ENCODE data around the gene RNPC3. TPM values are rescaled to one million over a fixed set of nuclear protein-coding genes. Genes with fewer than 3 reads are reported as not detected.

Gene RNPC3
- total and polyA plus RNA-seq, 2 of the 8 experiments (the other 6 are each of a cell fraction or from before 2014, with no cell fraction given), result 10.9 to 12.8 TPM

DNA sequence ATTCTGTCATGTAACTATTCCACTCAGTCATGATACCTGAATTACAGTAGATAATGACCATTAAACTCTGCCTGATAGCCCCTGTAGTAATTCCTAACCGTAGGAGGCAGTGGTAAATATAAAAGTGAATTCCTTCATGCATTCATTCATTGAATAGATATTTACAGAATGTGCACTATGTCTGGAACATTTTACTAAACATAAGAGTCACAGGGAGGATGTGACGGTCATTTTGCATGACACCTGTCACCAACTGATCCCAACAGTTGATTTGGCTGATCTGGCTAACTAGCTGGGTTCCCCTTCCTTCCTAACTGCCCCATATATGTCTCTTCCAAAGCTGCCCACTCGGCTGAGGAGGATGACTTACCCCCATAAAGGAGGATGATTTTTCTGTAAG is 2.2 kb upstream of the RNPC3 start:
- Histone ChIP-seq H2AFZ (ENCODE audit: low read length) (no peak overlapping the region), H3K27ac (ENCODE audit: low read depth, low read length) (no peak overlapping the region), H3K23me2 (ENCODE audit: low read depth, low read length) (peaks cover 3% of the 10 kb centered on the region; the same call in 1 of the 2 replicates), H3K36me3 (ENCODE audit: control insufficient read depth in 2 of 4, insufficient read depth in 4 of 4, low read length in 3 of 4) (no peaks in the 10 kb centered on the region; a peak in 1 of 8 replicates), H3K14ac (ENCODE audit: insufficient read length) (no peak overlapping the region), H2BK5ac (ENCODE audit: low read depth, low read length) (no peak overlapping the region), H4K8ac (ENCODE audit: extremely low read depth, insufficient read depth, low read length) (no peak overlapping the region), H2BK20ac (ENCODE audit: low read length) (no peak overlapping the region), H3K18ac (ENCODE audit: extremely low read depth, low read length) (no peak overlapping the region), H4K5ac (ENCODE audit: insufficient read length, low read depth, low read length) (no peak overlapping the region), H3K79me1 (ENCODE audit: low read depth, low read length) (no peaks in the 10 kb centered on the region), H3K4me3 (ENCODE audit: extremely low read depth in 1 of 4, insufficient read depth in 2 of 4, low read depth in 3 of 4, low read length in 4 of 4) (no peak overlapping the region), H2BK15ac (ENCODE audit: low read length) (no peak overlapping the region), H2BK120ac (replicated peaks; ENCODE audit: low read depth, low read length) (no peak overlapping the region), H3K4ac (replicated peaks; ENCODE audit: insufficient read length, low read depth, low read length) (no peak overlapping the region), H3K4me1 (replicated peaks in 1 of 4; ENCODE audit: control insufficient read depth in 3 of 4, insufficient read depth in 4 of 4, low read length in 3 of 4) (peaks cover 0 to 2% (median 0%) of the 10 kb centered on the region in 4 experiments; a peak in 1 of 7 replicates), H3K79me2 (ENCODE audit: control insufficient read depth in 1 of 2, insufficient read depth in 2 of 2, low read length in 2 of 2) (peaks cover 0 to 22% of the 10 kb centered on the region in 2 experiments; a peak in 2 of 4 replicates), H4K20me1 (replicated peaks in 1 of 2; ENCODE audit: control insufficient read depth in 1 of 2, insufficient read depth in 2 of 2, low read length in 2 of 2) (peaks cover 0 to 2% of the 10 kb centered on the region in 2 experiments), H3K23ac (ENCODE audit: insufficient read length) (no peak overlapping the region), H3K9ac (replicated peaks in 1 of 4; ENCODE audit: extremely low read depth in 1 of 4, low read depth in 3 of 4, low read length in 3 of 4) (no peak overlapping the region), H2BK12ac (ENCODE audit: low read depth, low read length) (no peak overlapping the region), H4K91ac (replicated peaks; ENCODE audit: insufficient read length, low read length) (no peak overlapping the region), H2AK5ac (ENCODE audit: low read depth, low read length) (no peak overlapping the region), H3K4me2 (ENCODE audit: insufficient read depth in 1 of 2, low read depth in 2 of 2, low read length in 2 of 2) (no peak overlapping the region), H3K9me3 (ENCODE audit: insufficient read depth in 2 of 2, low read depth in 1 of 2, low read length in 1 of 2) (no peaks in the 10 kb centered on the region; a peak in 1 of 4 replicates), H3K56ac (replicated peaks; ENCODE audit: insufficient read length, low read depth, low read length) (no peak overlapping the region), H3K27me3 (replicated peaks in 1 of 4; ENCODE audit: control insufficient read depth in 3 of 4, extremely low read depth in 1 of 4, insufficient read depth in 3 of 4, low read length in 3 of 4) (no peaks in the 10 kb centered on the region)
- 89% methylated on average over 3 of the region's 3 CpGs; no CpG with 5 or more reads in 1 of the 2 experiments for WGBS, 2 experiments (ENCODE audit: extremely low coverage in 1 of 2, insufficient coverage in 1 of 2, insufficient read length in 1 of 2, insufficient replicate concordance in 2 of 2, low coverage in 1 of 2, low lambda C conversion rate in 2 of 2, missing lambda C conversion rate in 1 of 2)
- DNase-seq (ENCODE audit: low read depth in 1 of 2, low spot score in 2 of 2), result no peak
- FAIRE-seq, result no peak
- POLR2A ChIA-PET (ENCODE audit: partially characterized antibody), result no interaction called here
- CTCF ChIA-PET (ENCODE audit: partially characterized antibody), result interaction anchor here (0.8 to 4.4 kb wide), 2 partner anchors 8 to 46 kb away, joined by 3 to 26 read pairs; no protein-coding TSS in a partner anchor
- TF ChIP-seq ZNF274 (IDR thresholded peaks at IDR 0.05; ENCODE audit: borderline replicate concordance, extremely low read depth, low read length) (no peak), SIN3A (conservative IDR thresholded peaks at IDR 0.05 in 1 of 2, IDR thresholded peaks at IDR 0.05 in 1 of 2; ENCODE audit: low read depth in 1 of 2, low read length in 2 of 2) (no peak), SAP30 (IDR thresholded peaks at IDR 0.05; ENCODE audit: insufficient read depth, insufficient replicate concordance, low read length) (no peak), BACH1 (IDR thresholded peaks at IDR 0.05; ENCODE audit: low read length) (no peak), HDAC2 (IDR thresholded peaks at IDR 0.05; ENCODE audit: borderline replicate concordance in 1 of 2, low read depth in 2 of 2, low read length in 2 of 2) (no peak), CREB1 (IDR thresholded peaks at IDR 0.05) (no peak), PHF8 (conservative IDR thresholded peaks at IDR 0.05; ENCODE audit: low read depth, low read length) (no peak)
- TF ChIP-seq, protein P1, sequence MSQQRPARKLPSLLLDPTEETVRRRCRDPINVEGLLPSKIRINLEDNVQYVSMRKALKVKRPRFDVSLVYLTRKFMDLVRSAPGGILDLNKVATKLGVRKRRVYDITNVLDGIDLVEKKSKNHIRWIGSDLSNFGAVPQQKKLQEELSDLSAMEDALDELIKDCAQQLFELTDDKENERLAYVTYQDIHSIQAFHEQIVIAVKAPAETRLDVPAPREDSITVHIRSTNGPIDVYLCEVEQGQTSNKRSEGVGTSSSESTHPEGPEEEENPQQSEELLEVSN (IDR thresholded peaks at IDR 0.05), result no peak

Measured in H1 (cell line).